ENCODE data around the gene CPB2.

CPB2 gene

DNA sequence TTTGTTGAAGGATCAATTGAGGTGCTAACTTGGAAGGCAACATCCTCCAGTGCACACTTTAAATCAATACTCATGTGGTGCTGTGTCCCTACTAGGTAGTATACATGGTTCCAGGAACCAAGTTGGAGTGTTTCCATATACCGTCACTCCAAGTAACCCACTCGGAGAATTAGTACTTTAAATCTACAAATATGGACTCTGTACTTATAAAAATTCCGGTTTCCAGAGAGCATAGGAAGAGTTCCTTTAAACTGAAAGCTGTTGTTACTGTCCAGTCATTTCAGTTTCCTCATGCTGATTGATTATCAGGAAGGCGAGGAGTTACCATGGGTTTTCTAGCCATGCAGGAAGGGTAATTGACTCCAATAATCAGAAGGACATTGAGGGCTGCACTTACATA, 7.2 kb downstream of the CPB2 start:
- Histone ChIP-seq H3K9me2 (replicated peaks; ENCODE audit: low read depth, low read length) (no peaks in the 10 kb centered on the region), H3K27me3 (ENCODE audit: insufficient read depth, low read length, poor library complexity, severe bottlenecking) (no peaks in the 10 kb centered on the region), H3K4me2 (ENCODE audit: low read depth, low read length, poor library complexity, severe bottlenecking) (no peak overlapping the region), H3K36me3 (ENCODE audit: insufficient read depth, low read length) (no peaks in the 10 kb centered on the region), H2AFZ (ENCODE audit: low read length) (no peak overlapping the region), H3F3A (ENCODE audit: low read depth) (peaks cover 3% of the 10 kb centered on the region; the same call in 1 of the 2 replicates), H3K9ac (ENCODE audit: low read depth, low read length, poor library complexity, severe bottlenecking) (no peak overlapping the region), H3K9me3 (ENCODE audit: insufficient read depth, low read depth, low read length) (no peaks in the 10 kb centered on the region), H4K20me1 (ENCODE audit: insufficient read depth, low read length, poor library complexity, severe bottlenecking) (no peaks in the 10 kb centered on the region), H3K79me2 (ENCODE audit: insufficient read depth, low read length) (no peaks in the 10 kb centered on the region), H3K4me1 (ENCODE audit: insufficient read depth, low read length, poor library complexity, severe bottlenecking) (peaks cover 32% of the 10 kb centered on the region), H3K4me3 (ENCODE audit: low read length, poor library complexity, severe bottlenecking) (no peak overlapping the region)
- no peak for TF ChIP-seq CTCF (conservative IDR thresholded peaks at IDR 0.05; ENCODE audit: low read length)
- TF ChIP-seq EZH2phosphoT487 (IDR thresholded peaks at IDR 0.05; ENCODE audit: borderline replicate concordance): no peak

DNA sequence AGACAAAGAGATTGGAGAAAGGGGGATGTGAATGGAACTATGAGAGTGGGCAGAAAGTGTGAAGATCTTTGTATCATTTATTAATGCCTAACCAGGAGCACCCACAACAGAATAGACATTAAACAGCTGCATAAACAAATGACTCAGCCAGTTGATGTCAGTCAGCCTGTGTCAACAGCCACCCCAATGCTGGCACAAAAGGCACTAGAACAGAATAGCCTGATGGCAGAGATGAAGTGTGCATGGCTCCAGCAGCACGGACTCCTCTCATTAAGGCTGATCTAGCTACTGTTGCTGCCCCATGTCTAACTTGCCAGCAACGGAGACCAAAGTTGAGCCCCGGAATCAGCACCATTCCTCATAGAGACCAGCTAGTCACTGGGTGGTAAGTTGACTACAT, 7.8 kb downstream of the CPB2 start:
- Histone ChIP-seq H2AFZ (ENCODE audit: low read length) (no peak overlapping the region), H3K79me2 (ENCODE audit: insufficient read depth, low read length) (no peaks in the 10 kb centered on the region), H3K4me2 (ENCODE audit: low read depth, low read length, poor library complexity, severe bottlenecking) (no peak overlapping the region), H3K9me3 (ENCODE audit: insufficient read depth, low read depth, low read length) (no peaks in the 10 kb centered on the region), H3F3A (ENCODE audit: low read depth) (peaks cover 3% of the 10 kb centered on the region; the same call in 1 of the 2 replicates), H3K4me3 (ENCODE audit: low read length, poor library complexity, severe bottlenecking) (no peak overlapping the region), H3K4me1 (ENCODE audit: insufficient read depth, low read length, poor library complexity, severe bottlenecking) (peaks cover 29% of the 10 kb centered on the region), H3K36me3 (ENCODE audit: insufficient read depth, low read length) (no peaks in the 10 kb centered on the region), H4K20me1 (ENCODE audit: insufficient read depth, low read length, poor library complexity, severe bottlenecking) (no peaks in the 10 kb centered on the region), H3K27me3 (ENCODE audit: insufficient read depth, low read length, poor library complexity, severe bottlenecking) (no peaks in the 10 kb centered on the region), H3K9ac (ENCODE audit: low read depth, low read length, poor library complexity, severe bottlenecking) (no peak overlapping the region), H3K9me2 (replicated peaks; ENCODE audit: low read depth, low read length) (no peaks in the 10 kb centered on the region)
- TF ChIP-seq EZH2phosphoT487 (IDR thresholded peaks at IDR 0.05; ENCODE audit: borderline replicate concordance): no peak
- no peak for TF ChIP-seq CTCF (conservative IDR thresholded peaks at IDR 0.05; ENCODE audit: low read length)

DNA sequence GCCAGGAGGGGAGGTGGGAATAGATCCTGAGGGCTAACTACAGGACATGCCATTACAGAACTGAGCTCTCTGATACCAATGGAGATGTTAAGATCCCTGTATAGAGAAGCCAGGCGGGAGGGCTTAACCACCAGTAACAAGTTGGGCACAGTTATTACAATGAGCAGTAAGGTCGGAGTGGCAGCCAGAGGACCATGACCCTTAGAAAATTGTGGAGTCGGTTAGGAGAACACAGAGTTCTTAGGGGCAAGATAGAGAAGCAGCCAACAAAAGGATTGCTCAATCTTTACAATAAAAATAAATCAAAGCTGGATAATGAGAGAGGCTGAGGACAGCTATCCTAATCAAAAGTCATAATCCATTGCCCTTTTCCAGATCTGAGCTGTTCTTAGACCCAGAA, 10.4 kb downstream of the CPB2 start:
- Histone ChIP-seq H3K4me2 (ENCODE audit: low read depth, low read length, poor library complexity, severe bottlenecking) (no peak overlapping the region), H3K9me3 (ENCODE audit: insufficient read depth, low read depth, low read length) (no peaks in the 10 kb centered on the region), H3K36me3 (ENCODE audit: insufficient read depth, low read length) (no peaks in the 10 kb centered on the region), H3K27me3 (ENCODE audit: insufficient read depth, low read length, poor library complexity, severe bottlenecking) (no peaks in the 10 kb centered on the region), H3K9ac (ENCODE audit: low read depth, low read length, poor library complexity, severe bottlenecking) (no peak overlapping the region), H3K4me1 (ENCODE audit: insufficient read depth, low read length, poor library complexity, severe bottlenecking) (peaks cover 17% of the 10 kb centered on the region), H3K4me3 (ENCODE audit: low read length, poor library complexity, severe bottlenecking) (no peak overlapping the region), H3K79me2 (ENCODE audit: insufficient read depth, low read length) (no peaks in the 10 kb centered on the region), H3K9me2 (replicated peaks; ENCODE audit: low read depth, low read length) (no peaks in the 10 kb centered on the region), H3F3A (ENCODE audit: low read depth) (no peaks in the 10 kb centered on the region), H4K20me1 (ENCODE audit: insufficient read depth, low read length, poor library complexity, severe bottlenecking) (no peaks in the 10 kb centered on the region), H2AFZ (ENCODE audit: low read length) (no peak overlapping the region)
- TF ChIP-seq EZH2phosphoT487 (IDR thresholded peaks at IDR 0.05; ENCODE audit: borderline replicate concordance): no peak
- TF ChIP-seq CTCF (conservative IDR thresholded peaks at IDR 0.05; ENCODE audit: low read length): no peak

Measured in Loucy (cell line).